Adrenal gland (tissue), 12 donors: ENCODE measurements around the gene ZFYVE19. TPM values are rescaled to one million over a fixed set of nuclear protein-coding genes. Genes with fewer than 3 reads are reported as not detected.

Source experiments
- DNase-seq, 7 donors: peaks; one replicate each; pipeline ENCODE4 v3.0.0-alpha.2; 2019 to 2020
- H3K27ac ChIP-seq, 5 donors: fragments of 200-600 bp; sonication (generic) in 4 of 5; 1 replicate in 3 of 5; 2 replicates in 2 of 5; pipeline versions ENCODE4 v1.5.1 to v1.8.0; 2016 to 2020; ENCODE audit warnings: mild to moderate bottlenecking in 1 of 5
- H3K27me3 ChIP-seq: fragments of 200-600 bp; 2 replicates; pipeline ENCODE4 v1.8.0; 2021
- H3K36me3 ChIP-seq, 2 donors: fragments of 200-600 bp; replicated peaks in 1 of 2; 1 replicate in 1 of 2; 2 replicates in 1 of 2; pipeline versions ENCODE4 v1.5.1 to v1.8.0; 2018 to 2022
- H3K4me1 ChIP-seq, 2 donors: fragments of 200-600 bp; replicated peaks in 1 of 2; 1 replicate in 1 of 2; 2 replicates in 1 of 2; pipeline versions ENCODE4 v1.5.1 to v1.8.0; 2018 to 2021
- H3K4me3 ChIP-seq, 4 donors: fragments of 200-600 bp; sonication (generic) in 3 of 4; one replicate each; pipeline ENCODE4 v1.5.1; 2016 to 2018
- H3K9me3 ChIP-seq, 3 donors: fragments of 200-600 bp; sonication (generic) in 1 of 3; replicated peaks in 1 of 3; 1 replicate in 2 of 3; 2 replicates in 1 of 3; pipeline versions ENCODE4 v1.5.1 to v1.8.0; 2016 to 2021
- POLR2A ChIP-seq, 2 donors: fragments of 450-650 bp; IDR thresholded peaks; one replicate each; pipeline ENCODE4 v1.6.1; 2017; ENCODE audit warnings: antibody characterized with exemption in 2 of 2, mild to moderate bottlenecking in 2 of 2, moderate library complexity in 1 of 2
- whole genome bisulfite sequencing, 4 donors: extraction: QIAGEN DNeasy Blood & Tissue Kit in 2 of 4; methylation state at CpG; one replicate each; pipeline versions ENCODE4 v1.1.5 to v1.1.7; 2013 to 2017; 5-methylcytosine and 5-hydroxymethylcytosine counted together
- intact Hi-C, 2 donors: fragments of 100-400 bp; cut with DNase I; formaldehyde crosslinking; loops; one replicate each; pipeline versions ENCODE4 v1.14.1 to v1.15.0; 2022 to 2023
- polyA plus RNA-seq, 3 donors: library from polyadenylated mRNA; stranded (reverse); fragments of 200-250 nt in 2 of 3; fragments of 350-450 nt in 1 of 3; fragmentation: Illumina TruSeq in 1 of 3; extraction: RNeasy Lipid Tissue Mini Kit (QIAGEN cat#74804) in 1 of 3; gene quantifications; one replicate each; pipeline ENCODE4 v1.2.3, GENCODE V29; 2013 to 2014
- total RNA-seq, 9 donors: library from RNA; depleted of rRNA in 4 of 9; stranded (reverse); fragments of >200 nt in 4 of 9; fragments of 120-200 nt in 1 of 9; fragmentation: NEBNext Ultra II Directional in 1 of 9; extraction: Animal tissue kit (Norgen Biotek cat#: 25700) in 1 of 9; gene quantifications; one replicate each; pipeline versions ENCODE4 v1.1.0 to v1.2.4, GENCODE V29; 2013 to 2023
- TF ChIP-seq, protein P1 (sequence below), 6 experiments: fragments of 450-650 bp in 4 of 6; fragments of 200-600 bp in 2 of 6; sonication (generic) in 1 of 6; IDR thresholded peaks; 1 replicate in 5 of 6; 2 replicates in 1 of 6; pipeline versions ENCODE4 v1.5.1 to v1.8.0; 2016 to 2021; ENCODE audit warnings: antibody characterized with exemption in 6 of 6, mild to moderate bottlenecking in 2 of 6, moderate library complexity in 1 of 6
- donor health status: healthy with polysubstance abuse.
- donor health status: Bipolar disorder and iron deficiency.
- donor health status: DM: yes; HTN: yes; CAD: no.
- donor health status: DM: no; HTN: no; CAD: no.
- donor health status: DM: no; HTN: no; CAD: no.
- donor health status: DM: yes; HTN: yes; CAD: no.

ZFYVE19 gene
- total and polyA plus RNA-seq, 12 donors, result 11.0 to 35.1 (median 24.7) TPM

DNA sequence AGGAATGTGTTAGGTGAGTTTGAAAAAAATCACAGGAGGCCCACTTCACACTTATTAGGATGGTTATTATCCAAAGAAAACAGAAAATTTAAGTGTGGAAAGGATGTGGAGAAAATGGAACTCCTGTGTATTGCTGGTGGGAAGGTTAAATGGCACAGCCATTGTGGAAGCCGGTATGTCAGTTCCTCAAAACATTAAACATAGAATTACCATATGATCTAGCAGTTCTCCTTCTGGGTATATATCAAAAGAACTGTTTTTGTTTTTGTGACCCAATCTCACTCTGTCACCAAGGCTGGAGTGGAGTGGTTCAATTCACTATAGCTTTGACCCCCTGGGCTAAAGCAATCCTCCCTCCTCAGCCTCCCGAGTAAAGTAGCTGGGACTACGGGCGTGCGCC is 10.4 kb upstream of the ZFYVE19 start:
- Histone ChIP-seq H3K4me1 (peaks cover 4 to 22% of the 10 kb centered on the region in 2 donors), H3K4me3 (no peak overlapping the region), H3K9me3 (no peaks in the 10 kb centered on the region), H3K27me3 (no peaks in the 10 kb centered on the region), H3K36me3 (no peaks in the 10 kb centered on the region), H3K27ac (peak overlapping the region in 1 of 5 donors; percentile 1)
- DNase-seq, result no peak
- intact Hi-C loops, result no loop called here
- WGBS, 4 donors, result 86 to 94% (median 91%) methylated on average over 5 of the region's 5 CpGs
- TF ChIP-seq, protein P1, sequence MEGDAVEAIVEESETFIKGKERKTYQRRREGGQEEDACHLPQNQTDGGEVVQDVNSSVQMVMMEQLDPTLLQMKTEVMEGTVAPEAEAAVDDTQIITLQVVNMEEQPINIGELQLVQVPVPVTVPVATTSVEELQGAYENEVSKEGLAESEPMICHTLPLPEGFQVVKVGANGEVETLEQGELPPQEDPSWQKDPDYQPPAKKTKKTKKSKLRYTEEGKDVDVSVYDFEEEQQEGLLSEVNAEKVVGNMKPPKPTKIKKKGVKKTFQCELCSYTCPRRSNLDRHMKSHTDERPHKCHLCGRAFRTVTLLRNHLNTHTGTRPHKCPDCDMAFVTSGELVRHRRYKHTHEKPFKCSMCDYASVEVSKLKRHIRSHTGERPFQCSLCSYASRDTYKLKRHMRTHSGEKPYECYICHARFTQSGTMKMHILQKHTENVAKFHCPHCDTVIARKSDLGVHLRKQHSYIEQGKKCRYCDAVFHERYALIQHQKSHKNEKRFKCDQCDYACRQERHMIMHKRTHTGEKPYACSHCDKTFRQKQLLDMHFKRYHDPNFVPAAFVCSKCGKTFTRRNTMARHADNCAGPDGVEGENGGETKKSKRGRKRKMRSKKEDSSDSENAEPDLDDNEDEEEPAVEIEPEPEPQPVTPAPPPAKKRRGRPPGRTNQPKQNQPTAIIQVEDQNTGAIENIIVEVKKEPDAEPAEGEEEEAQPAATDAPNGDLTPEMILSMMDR (IDR thresholded peaks at IDR 0.05), result no peak
- TF ChIP-seq POLR2A (IDR thresholded peaks at IDR 0.05), result no peak

DNA sequence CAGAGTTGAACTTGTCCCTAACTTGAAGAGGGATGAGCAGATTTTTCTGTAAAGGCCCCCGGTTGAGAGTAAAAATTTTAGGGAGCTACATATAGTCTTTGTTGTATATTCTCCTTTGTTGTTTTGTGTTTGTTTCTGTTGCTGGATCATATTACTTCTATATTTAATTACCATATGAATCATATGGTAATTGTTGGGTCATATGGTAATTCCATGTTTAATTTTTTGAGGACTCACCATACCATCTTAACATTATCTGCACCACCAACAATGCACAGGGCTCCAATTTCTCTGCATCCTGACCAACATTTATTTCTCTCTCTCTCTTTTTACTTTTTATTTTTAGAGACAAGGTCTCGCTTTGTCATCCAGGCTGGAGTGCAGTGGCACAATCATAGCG is 7.4 kb upstream of the ZFYVE19 start:
- Histone ChIP-seq H3K27me3 (no peaks in the 10 kb centered on the region), H3K4me1 (peaks cover 0 to 16% of the 10 kb centered on the region in 2 donors), H3K9me3 (no peaks in the 10 kb centered on the region), H3K36me3 (no peaks in the 10 kb centered on the region), H3K4me3 (no peak overlapping the region), H3K27ac (peak overlapping the region in 1 of 5 donors; percentile 6)
- DNase-seq, result no peak
- intact Hi-C loops, result no loop called here
- WGBS, 4 donors, result 63 to 76% (median 71%) methylated on average over 3 of the region's 3 CpGs
- TF ChIP-seq, protein P1 (IDR thresholded peaks at IDR 0.05), result no peak
- TF ChIP-seq POLR2A (IDR thresholded peaks at IDR 0.05), result no peak

DNA sequence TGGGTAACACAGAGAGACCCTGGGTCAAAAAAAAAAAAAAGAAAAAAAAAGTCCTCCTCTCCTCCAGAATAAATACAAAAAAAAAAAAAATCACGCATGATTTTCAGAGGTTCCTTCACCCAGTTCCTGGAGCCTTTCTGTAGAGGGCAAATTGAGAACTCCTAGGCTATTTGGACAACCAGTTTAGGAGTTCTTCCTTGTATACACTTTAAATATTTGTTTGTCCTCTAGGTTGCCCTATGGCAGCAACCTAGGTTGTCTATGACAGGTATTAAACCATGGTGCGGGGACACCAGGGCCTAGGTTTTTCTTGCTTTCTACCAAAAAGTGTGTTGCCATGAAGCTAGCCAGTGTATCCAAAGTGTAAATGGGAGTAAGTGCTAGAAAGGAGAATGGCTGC is 3.8 kb upstream of the ZFYVE19 start:
- intact Hi-C loops, result no loop called here
- no peaks in the 10 kb centered on the region for H3K27me3 ChIP-seq
- no peaks in the 10 kb centered on the region for H3K9me3 ChIP-seq
- TF ChIP-seq, protein P1 (IDR thresholded peaks at IDR 0.05), result no peak
- TF ChIP-seq POLR2A (IDR thresholded peaks at IDR 0.05), result no peak
- no peak for DNase-seq
- H3K4me3 ChIP-seq, result no peak overlapping the region
- H3K4me1 ChIP-seq, result peaks cover 9 to 21% of the 10 kb centered on the region in 2 donors
- H3K36me3 ChIP-seq, result no peaks in the 10 kb centered on the region
- no peak overlapping the region for H3K27ac ChIP-seq
- 86 to 95% (median 90%) methylated on average over 2 of the region's 2 CpGs for WGBS, 4 donors

DNA sequence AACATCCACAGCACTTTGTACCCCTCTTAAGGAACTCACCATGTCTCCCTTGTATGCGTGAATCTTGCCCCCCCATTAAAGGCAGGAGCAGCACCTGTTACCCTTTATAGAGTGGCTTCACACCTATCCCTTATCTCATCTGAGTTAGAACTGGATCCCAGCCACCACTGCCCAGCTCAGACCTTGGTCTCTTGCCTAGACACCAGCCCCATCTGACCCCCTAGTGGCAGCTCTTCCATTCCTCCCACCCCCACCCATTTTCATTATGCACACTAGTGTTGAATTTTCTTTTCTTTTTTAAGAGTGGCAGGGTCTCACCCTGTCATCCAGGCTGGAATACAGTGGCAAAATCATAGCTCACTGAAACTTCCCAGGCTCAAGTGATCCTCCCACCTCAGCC is 3.2 kb upstream of the ZFYVE19 start:
- no peaks in the 10 kb centered on the region for H3K9me3 ChIP-seq
- intact Hi-C loops, result no loop called here
- H3K4me3 ChIP-seq, result no peak overlapping the region
- H3K4me1 ChIP-seq, result peaks cover 11 to 27% of the 10 kb centered on the region in 2 donors
- no peak overlapping the region for H3K27ac ChIP-seq
- no peaks in the 10 kb centered on the region for H3K36me3 ChIP-seq
- 86 to 100% (median 93%) methylated on average over 1 of the region's 1 CpG for WGBS, 4 donors
- DNase-seq, result no peak
- no peaks in the 10 kb centered on the region for H3K27me3 ChIP-seq
- TF ChIP-seq, protein P1 (IDR thresholded peaks at IDR 0.05), result no peak
- no peak for TF ChIP-seq POLR2A (IDR thresholded peaks at IDR 0.05)
